NOMO-1 (cell line): ENCODE data around the gene NT5C3B.
"Not testable (repeated sequence)": the region's sequence is repeated elsewhere in the genome, so short reads cannot be mapped to it uniquely, and the experiment has no call there.

Source experiments
- DNase-seq, 2 experiments: peaks; one replicate each; lab custom pipeline; 2025; ENCODE audit not compliant: unreplicated experiment in 2 of 2; lab: John Stamatoyannopoulos, UW

The NT5C3B gene

GRCh38 chr17:41785859-41786226 lies 50.2 kb downstream of the NT5C3B start:
- no peak for DNase-seq

- no peak for DNase-seq
These were observed 50.8 kb downstream of the NT5C3B start for GRCh38 chr17:41785091-41785858.

GRCh38 chr17:41784207-41784744 lies 51.8 kb downstream of the NT5C3B start:
- peak in 1 of 2 experiments; percentile 22 for DNase-seq

GRCh38 chr17:41782142-41782541 lies 53.9 kb downstream of the NT5C3B start:
- DNase-seq, result no peak

- DNase-seq, result no peak
These were observed 54.5 kb downstream of the NT5C3B start for GRCh38 chr17:41781404-41782110.

GRCh38 chr17:41779954-41780353 lies 56.1 kb downstream of the NT5C3B start:
- no peak for DNase-seq

- DNase-seq, result no peak
These were observed 58.4 kb downstream of the NT5C3B start for GRCh38 chr17:41777574-41778188.

GRCh38 chr17:41777157-41777573 lies 58.9 kb downstream of the NT5C3B start:
- no peak for DNase-seq

GRCh38 chr17:41776262-41776900 lies 59.7 kb downstream of the NT5C3B start:
- DNase-seq, result not testable (repeated sequence)

GRCh38 chr17:41775394-41776226 lies 60.4 kb downstream of the NT5C3B start:
- no peak for DNase-seq
